NCI-H1436 treated with DMSO at 0.1 percent for 48 hours (cell line): ENCODE data around the gene HYAL2.

Experiments
- DNase-seq: peaks from one replicate; lab custom pipeline; 2025; lab: John Stamatoyannopoulos, UW

The HYAL2 gene

GRCh38 chr3:50271314-50271936 is 51.1 kb downstream of the HYAL2 start:
- DNase-seq: no peak

DNA sequence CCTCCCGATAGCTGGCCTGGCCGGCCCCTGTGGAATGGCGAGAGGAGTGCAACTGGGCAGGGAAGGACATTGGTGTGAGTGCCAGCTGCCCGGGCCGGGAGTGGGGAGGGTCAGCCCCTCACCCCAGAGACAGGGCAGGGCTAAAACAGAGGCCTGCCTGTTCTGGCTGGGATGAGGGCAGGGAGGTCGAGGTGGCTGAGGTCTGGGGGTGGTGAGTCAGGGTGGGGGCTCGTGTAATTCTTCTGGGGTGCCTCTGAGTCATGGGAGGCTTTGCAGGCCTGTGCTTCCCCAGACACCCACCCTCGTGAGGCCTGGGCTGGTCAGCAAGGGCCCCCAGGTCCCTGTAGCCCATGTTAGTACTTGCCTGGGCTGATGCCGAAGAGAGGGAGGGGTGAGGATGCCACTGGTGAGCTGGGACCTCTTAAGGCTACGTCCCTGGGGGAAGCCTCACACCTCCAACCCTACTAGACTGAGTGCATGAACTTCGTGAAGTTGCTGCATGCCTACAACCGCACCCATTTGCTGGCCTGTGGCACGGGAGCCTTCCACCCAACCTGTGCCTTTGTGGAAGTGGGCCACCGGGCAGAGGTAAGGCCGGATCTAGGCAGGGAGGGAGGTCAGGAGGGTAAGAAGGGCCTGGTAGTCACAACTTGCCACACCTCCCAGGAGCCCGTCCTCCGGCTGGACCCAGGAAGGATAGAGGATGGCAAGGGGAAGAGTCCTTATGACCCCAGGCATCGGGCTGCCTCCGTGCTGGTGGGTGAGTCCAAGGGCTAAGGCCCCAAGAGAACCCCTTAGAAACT is 51.9 kb downstream of the HYAL2 start:
- no peak for DNase-seq

GRCh38 chr3:50269977-50270413 is 52.5 kb downstream of the HYAL2 start:
- DNase-seq: no peak

GRCh38 chr3:50269460-50269859 is 53.1 kb downstream of the HYAL2 start:
- no peak for DNase-seq

GRCh38 chr3:50268703-50269451 is 53.7 kb downstream of the HYAL2 start, which contains the start of gene SEMA3B:
SEMA3B (plus strand) TSS chr3:50269147; CDS start chr3:50269241, 94 bp downstream.
- no peak for DNase-seq

DNA sequence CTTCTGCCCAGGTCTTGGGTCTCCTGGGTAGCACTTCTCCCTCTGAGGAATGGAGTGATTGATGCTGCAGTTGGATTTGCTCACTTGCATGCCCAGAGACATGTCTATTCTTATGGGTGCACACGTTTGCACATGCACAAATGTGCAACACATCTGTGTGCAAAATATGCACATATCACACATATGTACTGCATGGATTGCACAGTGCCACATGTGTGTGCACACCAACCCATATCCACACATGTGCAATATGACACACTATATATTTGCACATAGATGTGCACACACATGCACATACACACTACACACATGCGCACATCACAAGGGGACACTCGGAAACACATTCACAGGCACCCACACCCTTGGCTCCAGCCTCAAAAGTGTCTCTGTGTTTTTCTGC is 54.3 kb downstream of the HYAL2 start:
- no peak for DNase-seq
